Right kidney (tissue), 1 donor: Measurements from ENCODE around the gene SFN.

Experiments used
- DNase-seq: peaks from one replicate; pipeline ENCODE4 v3.0.0-alpha.2; 2016

The SFN gene

DNA sequence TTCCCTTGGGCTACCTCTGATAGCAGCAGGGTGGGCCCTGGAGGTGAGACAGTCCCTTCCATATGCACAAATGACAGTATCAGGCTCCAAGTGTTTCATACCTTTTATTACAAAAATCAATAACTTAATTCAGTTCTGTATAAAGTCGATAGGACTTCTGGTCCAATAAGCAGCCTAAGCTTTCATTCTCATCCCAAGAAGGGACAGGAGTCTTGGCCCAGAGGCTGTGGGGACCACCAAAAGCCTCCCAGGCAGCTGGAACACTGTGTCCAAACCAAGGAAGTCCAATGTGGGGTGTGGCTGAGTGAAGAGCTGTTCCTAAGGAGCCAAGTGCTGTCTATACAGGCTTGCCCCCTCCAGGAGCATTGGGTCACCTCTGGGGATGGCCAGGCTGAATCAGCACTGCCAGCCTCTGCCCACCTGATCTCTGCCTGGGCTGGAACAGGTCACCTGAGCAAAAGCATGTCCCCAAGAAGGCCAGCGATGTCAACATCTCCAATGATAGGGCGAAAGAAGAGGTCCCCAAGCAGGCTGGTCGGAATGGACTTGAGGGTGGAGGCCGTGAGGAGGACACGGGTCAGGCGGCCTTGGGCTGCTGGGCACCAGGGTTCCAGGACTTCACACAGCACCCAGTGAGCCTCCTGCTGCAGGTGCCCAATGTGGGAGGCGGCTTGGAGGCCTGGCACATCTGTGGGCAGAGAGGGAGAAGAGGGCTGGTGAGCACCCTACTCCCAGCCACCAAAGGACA is 48.6 kb downstream of the SFN start:
- DNase-seq, result no peak

DNA sequence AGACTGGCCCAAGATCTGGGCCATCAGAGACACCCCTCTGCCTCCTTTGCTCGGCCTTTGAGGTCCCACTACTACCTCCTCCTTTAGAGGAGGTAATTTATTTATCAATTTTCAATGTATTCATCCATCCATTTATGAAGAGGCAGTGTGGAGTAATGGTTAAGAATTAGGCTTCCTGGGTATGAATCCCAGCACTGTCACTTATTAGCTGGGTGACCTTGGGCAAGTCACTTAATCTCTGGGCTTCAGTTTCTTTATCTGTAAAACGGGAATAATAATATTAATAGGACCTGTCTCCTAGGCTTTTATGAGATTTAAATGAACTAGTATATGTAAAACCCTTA is 49.2 kb downstream of the SFN start:
- no peak for DNase-seq

DNA sequence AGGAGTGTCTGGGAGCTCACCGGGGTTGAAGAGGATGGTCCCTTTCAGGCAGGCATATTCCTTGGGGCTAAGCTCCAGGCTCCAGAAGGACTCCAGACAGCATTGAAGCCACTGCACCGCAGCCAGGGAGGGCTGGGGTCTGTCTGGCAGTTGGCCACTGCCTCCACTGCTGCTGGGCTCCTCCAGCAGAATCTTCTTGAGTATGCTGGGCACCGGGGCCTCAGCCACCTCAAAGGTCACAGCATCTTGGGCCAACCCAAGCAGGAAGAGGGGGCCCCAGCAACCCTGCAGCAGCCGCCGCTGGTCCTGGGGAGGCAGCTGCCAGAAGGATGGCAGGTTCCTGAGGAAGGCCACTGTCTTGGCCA is 50.4 kb downstream of the SFN start:
- DNase-seq, result no peak
